Activated CD4-positive, alpha-beta memory T cell treated with anti-CD3 and anti-CD28 coated beads, Interleukin-2, amount 10 ng/mL, durations not matched to agents 7 days and 5 days (primary cell): Measurements from ENCODE around the gene LRTM2. TPM values are rescaled to one million over a fixed set of nuclear protein-coding genes. Genes with fewer than 3 reads are reported as not detected.
A peak's percentile ranks its signal among the peaks of the same experiment; 100 is the strongest.

ENCODE experiments used
- CTCF ChIA-PET: fragments of 350-600 bp; sonication (Branson Sonifier 250); formaldehyde crosslinking; loops from one replicate; lab custom pipeline; 2021; ENCODE audit warnings: antibody characterized with exemption, inconsistent platforms; lab: Charles Lee
- POLR2A ChIA-PET: fragments of 350-600 bp; sonication (Branson Sonifier 250); formaldehyde crosslinking; loops from one replicate; lab custom pipeline; 2021; ENCODE audit warnings: antibody characterized with exemption; lab: Charles Lee
- DNase-seq: peaks from one replicate; pipeline ENCODE4 v3.0.0-alpha.2; 2020
- H3K27ac Mint-ChIP-seq: one replicate; pipeline ENCODE4 v1.8.0; 2021; ENCODE audit warnings: mild to moderate bottlenecking, mixed read lengths
- H3K27me3 Mint-ChIP-seq: one replicate; pipeline ENCODE4 v1.8.0; 2021; ENCODE audit warnings: mixed read lengths
- H3K36me3 Mint-ChIP-seq: one replicate; pipeline ENCODE4 v1.8.0; 2021; ENCODE audit warnings: low read depth, mixed read lengths
- H3K4me1 Mint-ChIP-seq: one replicate; pipeline ENCODE4 v1.8.0; 2021; ENCODE audit warnings: mixed read lengths
- H3K4me3 Mint-ChIP-seq: one replicate; pipeline ENCODE4 v1.8.0; 2021; ENCODE audit warnings: mild to moderate bottlenecking, mixed read lengths
- H3K9me3 Mint-ChIP-seq: one replicate; pipeline ENCODE4 v1.8.0; 2021; ENCODE audit warnings: mixed read lengths
- total RNA-seq, 2 experiments: library from RNA; stranded (reverse); gene quantifications; one replicate each; pipeline ENCODE4 v1.2.3, GENCODE V29; 2021

Gene LRTM2
- total RNA-seq, 2 experiments from 2014 or later = not detected

DNA sequence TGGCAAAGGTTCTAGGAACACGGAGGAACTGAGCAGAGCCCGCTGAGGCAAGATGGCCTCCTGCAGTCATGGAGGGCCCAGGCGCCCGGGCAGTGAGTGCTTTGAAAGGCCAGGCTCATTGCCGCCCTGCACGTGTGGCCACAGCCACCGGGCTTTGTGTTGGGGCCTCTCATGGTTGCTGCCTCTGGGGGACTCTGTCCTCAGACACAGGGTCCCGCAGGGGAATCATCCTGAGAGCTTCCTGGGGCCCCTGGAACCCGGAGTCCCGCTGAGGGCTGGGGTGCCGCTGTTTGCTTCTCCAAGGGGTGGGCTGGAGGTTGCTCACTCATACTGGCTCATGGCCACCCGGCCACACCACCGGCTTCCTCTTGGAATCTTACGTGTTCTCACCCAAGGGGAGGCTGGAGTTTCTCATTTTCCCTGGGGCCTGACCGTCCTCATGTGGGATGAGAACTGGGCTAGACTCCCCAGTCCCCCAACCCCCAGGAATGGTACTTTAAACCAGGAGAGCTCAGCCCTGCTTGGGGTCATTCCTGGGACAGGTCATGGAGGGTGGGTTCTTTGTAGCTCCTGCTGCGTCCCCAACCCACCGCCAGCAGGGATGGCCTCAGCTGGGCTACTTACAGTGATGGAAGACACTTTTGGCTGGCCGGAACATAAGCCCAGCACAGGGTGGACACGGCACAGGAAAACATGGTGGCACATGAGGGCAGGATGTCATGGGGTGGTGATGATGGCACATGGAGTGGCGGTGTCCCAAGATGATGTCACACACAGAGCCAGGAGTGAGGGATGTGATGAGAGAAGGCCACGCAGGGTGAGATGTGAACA is 21.1 kb upstream of the LRTM2 start:
- Mint-ChIP-seq H3K27me3 (no peaks in the 10 kb centered on the region), H3K9me3 (no peaks in the 10 kb centered on the region), H3K27ac (no peak overlapping the region), H3K4me3 (no peak overlapping the region), H3K4me1 (peaks cover 8% of the 10 kb centered on the region), H3K36me3 (no peaks in the 10 kb centered on the region)
- peak; percentile 14 for DNase-seq
- POLR2A ChIA-PET = interaction anchor here (0.8 to 1.2 kb wide), 2 partner anchors 12 to 141 kb away, joined by 3 to 4 read pairs; no protein-coding TSS in a partner anchor
- CTCF ChIA-PET = interaction anchor here (1.0 to 1.8 kb wide), 3 partner anchors 109 to 165 kb away, joined by 3 to 12 read pairs (median 4); partner anchors contain the start of gene ADIPOR2

DNA sequence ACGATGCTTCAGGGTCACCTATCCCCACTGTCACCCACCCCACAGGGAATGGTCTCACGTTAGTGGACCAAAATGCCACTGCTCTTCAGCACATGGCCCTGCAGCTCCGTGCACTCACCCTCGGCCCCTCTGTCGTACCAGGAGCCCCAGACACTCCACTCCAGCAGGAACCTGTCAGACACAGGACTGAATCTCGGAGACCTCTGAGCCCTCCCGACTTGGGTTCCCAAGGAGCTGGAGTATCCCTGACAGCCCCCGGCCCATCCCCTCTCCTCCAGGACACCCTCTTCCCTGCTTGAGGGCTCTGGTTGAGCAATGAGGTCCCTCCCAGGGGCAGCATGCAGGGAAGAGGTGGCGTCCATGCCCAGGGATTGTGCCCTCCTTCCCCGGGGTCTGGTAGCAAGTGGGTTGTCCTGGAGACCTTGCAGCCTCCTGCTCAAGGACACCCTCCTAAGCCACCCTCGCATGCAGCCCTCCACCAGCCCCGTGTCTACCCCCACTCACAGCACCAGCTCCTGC is 20.4 kb upstream of the LRTM2 start:
- peaks cover 15% of the 10 kb centered on the region for H3K4me1 Mint-ChIP-seq
- no peak overlapping the region for H3K27ac Mint-ChIP-seq
- H3K4me3 Mint-ChIP-seq = no peak overlapping the region
- CTCF ChIA-PET = no interaction called here
- no peaks in the 10 kb centered on the region for H3K9me3 Mint-ChIP-seq
- DNase-seq = peak; percentile 15
- POLR2A ChIA-PET = interaction anchor here (0.8 to 1.2 kb wide), 2 partner anchors 12 to 140 kb away, joined by 3 to 4 read pairs; no protein-coding TSS in a partner anchor
- no peaks in the 10 kb centered on the region for H3K27me3 Mint-ChIP-seq
- no peaks in the 10 kb centered on the region for H3K36me3 Mint-ChIP-seq

DNA sequence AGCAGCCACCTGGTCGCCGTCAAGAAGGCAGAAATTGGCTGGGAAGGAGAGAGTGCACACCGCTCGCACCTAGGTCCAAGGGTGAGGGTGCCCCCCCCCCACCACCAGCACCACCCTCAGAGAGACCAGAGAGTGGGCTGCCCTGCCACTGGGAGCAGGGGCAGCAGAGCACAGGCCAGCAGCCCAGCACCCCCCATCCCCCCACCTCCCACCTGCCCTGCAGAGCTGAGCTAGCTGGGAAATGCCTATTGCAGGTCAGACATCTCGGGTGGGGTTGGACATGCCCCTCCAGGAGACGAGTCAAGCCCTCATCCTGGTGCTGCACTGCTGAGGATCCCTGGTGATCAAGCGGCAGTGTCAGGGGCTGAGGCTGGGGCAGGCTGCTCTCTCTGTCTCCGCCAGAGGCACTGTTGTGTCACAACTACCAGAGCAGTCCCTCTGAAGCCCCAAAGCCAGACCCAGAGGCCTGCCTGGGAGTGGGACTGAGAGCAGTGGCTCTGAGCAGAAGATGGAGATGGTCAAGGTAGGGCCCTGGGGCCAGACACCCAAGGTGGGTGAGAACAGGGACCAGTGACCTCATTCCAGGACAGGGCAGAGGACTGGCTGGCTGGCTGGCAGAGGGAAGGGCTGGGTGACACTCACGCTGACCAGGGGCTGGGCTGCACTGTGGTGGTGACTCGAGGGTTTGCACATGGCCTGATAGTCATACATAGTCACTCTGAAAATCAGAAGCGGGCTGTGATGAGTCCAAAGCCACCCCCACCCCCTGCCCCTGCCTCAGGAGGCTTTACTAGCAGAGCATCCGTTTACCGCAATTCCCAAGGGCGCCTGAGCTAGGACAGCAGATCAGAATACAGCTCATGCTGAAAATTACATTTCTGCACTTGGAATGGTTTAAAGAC is 19.7 kb upstream of the LRTM2 start:
- no peak overlapping the region for H3K27ac Mint-ChIP-seq
- POLR2A ChIA-PET = interaction anchor here (0.8 to 1.2 kb wide), 2 partner anchors 11 to 139 kb away, joined by 3 to 4 read pairs; no protein-coding TSS in a partner anchor
- H3K36me3 Mint-ChIP-seq = no peaks in the 10 kb centered on the region
- DNase-seq = peak; percentile 16
- peaks cover 14% of the 10 kb centered on the region for H3K4me1 Mint-ChIP-seq
- no peak overlapping the region for H3K4me3 Mint-ChIP-seq
- no peaks in the 10 kb centered on the region for H3K27me3 Mint-ChIP-seq
- no peaks in the 10 kb centered on the region for H3K9me3 Mint-ChIP-seq
- CTCF ChIA-PET = interaction anchor here (0.8 to 1.2 kb wide), 2 partner anchors 139 to 166 kb away, joined by 3 to 4 read pairs; no protein-coding TSS in a partner anchor

DNA sequence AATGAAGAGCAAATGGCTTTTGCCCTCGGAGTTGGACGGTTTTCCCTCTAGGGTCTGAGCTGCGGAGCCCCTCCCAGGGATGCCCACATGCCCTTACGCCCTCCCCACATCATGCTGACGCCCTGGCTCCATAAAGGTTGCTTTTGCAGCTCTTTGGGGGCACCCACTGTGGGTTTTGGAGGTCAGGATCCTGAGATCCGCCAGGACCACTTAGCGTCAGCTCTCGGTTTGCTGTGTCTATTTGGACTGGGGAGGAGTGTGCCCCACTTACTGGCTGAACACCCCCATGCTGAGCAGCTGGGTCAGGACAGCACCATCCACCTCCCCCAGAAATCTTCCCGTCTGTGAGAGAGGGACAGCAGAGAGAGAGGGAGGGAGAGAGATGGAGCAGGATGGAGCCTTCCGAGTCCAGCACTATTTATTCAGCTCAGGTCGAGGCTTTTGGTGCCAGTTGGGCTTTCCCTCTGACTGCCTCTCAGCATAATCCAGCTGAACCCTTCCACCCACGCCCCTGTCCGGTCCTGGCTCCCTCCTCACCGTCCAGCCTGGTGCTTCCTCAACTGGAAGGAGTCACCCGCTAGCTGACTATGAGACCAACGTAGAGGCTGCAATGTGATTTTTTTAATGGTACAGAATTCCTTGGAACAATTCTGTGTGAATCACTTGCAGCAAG is 18.9 kb upstream of the LRTM2 start:
- Mint-ChIP-seq H3K27ac (no peak overlapping the region), H3K4me1 (peaks cover 11% of the 10 kb centered on the region), H3K27me3 (no peaks in the 10 kb centered on the region), H3K4me3 (no peak overlapping the region), H3K9me3 (no peaks in the 10 kb centered on the region), H3K36me3 (no peaks in the 10 kb centered on the region)
- ChIA-PET CTCF (interaction anchor here (0.8 to 1.2 kb wide), 2 partner anchors 139 to 167 kb away, joined by 3 to 4 read pairs; no protein-coding TSS in a partner anchor), POLR2A (interaction anchor here (0.8 kb wide), 1 partner anchor 11 kb away, joined by 3 read pairs; no protein-coding TSS in a partner anchor)
- no peak for DNase-seq

DNA sequence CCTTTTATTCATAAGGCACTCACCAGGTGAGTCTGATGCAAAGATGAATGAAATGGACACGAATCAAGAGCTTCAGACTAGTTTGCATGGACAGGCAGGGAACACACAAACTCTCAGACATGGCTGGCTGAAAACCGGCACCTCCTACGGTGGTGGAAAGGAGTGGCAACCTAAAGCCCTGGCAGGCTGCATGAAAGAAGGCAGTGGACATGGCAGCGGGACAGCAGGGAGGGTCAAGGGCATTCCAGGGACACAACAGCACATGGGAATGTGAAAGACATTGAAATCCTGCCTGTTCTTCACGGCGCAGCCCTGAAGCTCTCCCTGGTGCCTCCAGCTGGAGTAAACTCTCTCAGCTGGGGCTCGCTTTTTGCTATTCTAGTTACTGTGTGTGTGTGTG is 16.6 kb upstream of the LRTM2 start:
- Mint-ChIP-seq H3K9me3 (no peaks in the 10 kb centered on the region), H3K36me3 (no peaks in the 10 kb centered on the region), H3K27me3 (no peaks in the 10 kb centered on the region), H3K27ac (no peak overlapping the region), H3K4me3 (no peak overlapping the region), H3K4me1 (peaks cover 15% of the 10 kb centered on the region)
- no peak for DNase-seq
- ChIA-PET CTCF (no interaction called here), POLR2A (no interaction called here)

DNA sequence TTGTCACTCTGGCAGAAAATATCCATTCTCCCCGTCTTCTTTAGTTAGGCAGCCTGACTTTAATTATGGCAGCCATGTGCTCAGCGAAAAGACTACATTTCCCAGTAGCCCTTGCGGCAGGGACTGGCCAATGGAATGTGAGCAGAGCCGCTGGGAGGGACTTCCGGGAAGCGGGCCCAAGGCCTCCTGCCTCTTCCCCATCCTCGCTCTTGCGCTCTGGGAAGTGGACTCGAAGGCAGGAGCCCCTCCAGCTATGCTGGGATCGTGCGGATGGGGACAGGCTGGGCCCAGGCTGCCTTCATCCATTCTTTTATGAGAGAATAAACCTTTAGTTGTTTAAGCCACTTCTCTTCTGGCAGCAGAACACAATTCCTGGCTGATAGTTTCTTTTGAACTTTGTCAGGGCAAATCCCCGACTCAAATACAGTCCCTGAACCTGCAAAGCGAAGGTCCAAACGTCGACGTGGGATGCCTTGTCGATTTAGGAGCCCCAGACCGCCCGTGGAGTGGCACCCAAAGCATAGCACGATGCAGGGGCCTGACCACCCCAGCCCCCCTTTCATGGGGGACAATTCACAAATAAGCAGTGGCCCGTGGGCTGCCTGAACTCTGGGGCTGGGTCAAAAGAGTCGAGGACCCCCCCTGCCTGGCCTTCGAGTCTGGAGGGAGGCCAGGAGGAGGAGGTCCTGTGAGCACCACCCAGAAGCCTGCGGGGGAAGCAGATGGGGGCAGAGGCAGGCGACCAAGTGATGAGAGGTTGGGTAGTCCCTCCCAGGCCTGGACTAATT is 15.6 kb upstream of the LRTM2 start:
- DNase-seq = peak; percentile 90
- H3K27me3 Mint-ChIP-seq = no peaks in the 10 kb centered on the region
- H3K27ac Mint-ChIP-seq = peak overlapping the region; percentile 28
- peaks cover 21% of the 10 kb centered on the region for H3K4me1 Mint-ChIP-seq
- H3K36me3 Mint-ChIP-seq = no peaks in the 10 kb centered on the region
- ChIA-PET CTCF (interaction anchor here (0.8 kb wide), 1 partner anchor 136 kb away, joined by 3 read pairs; no protein-coding TSS in a partner anchor), POLR2A (no interaction called here)
- no peak overlapping the region for H3K4me3 Mint-ChIP-seq
- no peaks in the 10 kb centered on the region for H3K9me3 Mint-ChIP-seq

DNA sequence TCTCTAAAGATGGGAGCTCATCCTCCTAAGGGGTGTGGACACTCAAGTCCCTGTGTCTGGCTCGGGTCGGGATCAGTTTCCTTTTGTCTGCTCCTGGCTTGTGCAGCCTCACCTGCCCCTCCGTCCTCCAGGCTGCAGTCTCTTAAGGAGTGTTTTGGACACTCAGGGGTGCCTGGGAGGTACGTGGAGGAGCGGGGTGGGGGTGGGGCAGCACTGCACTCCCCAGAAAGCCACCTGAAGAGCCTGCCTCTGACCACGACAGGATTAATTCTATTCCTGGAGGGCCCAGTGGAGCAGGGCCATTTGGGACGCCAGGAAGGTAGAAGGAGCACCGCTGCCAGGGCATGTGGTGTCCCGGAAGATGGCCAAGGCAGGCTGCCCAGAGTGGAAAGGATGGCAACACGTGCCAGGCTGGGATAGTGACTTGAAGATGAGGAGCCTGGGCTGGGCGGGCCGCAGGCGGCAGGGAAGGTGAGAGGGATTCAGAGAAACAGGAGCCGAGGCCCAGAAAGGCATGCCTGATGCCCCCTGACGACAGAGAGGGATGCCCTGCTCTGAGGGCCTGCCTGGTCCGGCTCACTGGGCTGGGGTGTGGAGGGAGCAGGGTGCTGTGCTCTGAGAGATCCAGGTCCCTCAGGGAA is 14.8 kb upstream of the LRTM2 start:
- H3K27me3 Mint-ChIP-seq = no peaks in the 10 kb centered on the region
- CTCF ChIA-PET = no interaction called here
- no peak overlapping the region for H3K4me3 Mint-ChIP-seq
- peaks cover 29% of the 10 kb centered on the region for H3K4me1 Mint-ChIP-seq
- no peak for DNase-seq
- POLR2A ChIA-PET = interaction anchor here (0.8 kb wide), 1 partner anchor 8 kb away, joined by 3 read pairs; no protein-coding TSS in a partner anchor
- no peaks in the 10 kb centered on the region for H3K36me3 Mint-ChIP-seq
- H3K9me3 Mint-ChIP-seq = no peaks in the 10 kb centered on the region
- no peak overlapping the region for H3K27ac Mint-ChIP-seq

DNA sequence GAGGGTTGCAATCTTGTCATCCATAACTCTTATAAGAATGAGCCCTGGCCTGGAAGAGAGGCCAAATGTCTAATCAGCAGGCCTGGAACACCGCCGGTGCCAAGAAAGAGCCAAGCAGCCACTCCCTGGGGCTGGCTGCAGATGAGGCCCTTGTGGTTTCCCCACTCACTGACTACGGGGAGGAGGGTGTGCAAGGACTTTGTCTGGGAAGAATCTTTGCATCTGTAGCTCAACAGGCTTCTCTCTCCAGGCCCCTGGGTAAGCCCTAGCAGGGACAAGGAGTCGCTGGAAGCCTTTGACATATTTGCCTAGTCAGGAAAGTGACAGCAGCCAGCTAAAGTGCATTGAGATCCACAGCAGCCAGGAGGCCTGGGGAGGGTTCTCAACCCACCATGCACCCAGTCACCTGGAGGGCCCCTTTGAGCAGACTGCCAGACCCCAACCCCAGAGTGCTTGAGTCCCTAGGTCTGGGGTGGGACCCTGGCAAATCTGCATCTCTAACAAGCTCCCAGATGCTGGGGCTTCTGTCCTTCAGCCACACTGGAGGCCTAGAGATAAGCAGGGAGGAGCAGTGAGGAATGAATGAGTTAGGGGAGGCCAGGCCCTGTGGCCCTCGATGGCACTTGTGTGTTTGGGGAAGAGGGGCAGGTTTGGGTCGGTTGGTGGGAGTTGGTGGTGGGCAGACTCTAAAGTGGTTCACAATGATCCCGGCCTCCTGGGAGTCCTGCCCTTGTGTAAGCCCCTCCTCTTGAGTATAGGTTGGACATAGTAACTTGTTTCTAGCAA is 13.9 kb upstream of the LRTM2 start:
- Mint-ChIP-seq H3K36me3 (no peaks in the 10 kb centered on the region), H3K9me3 (no peaks in the 10 kb centered on the region), H3K27ac (no peak overlapping the region), H3K4me3 (no peak overlapping the region), H3K27me3 (no peaks in the 10 kb centered on the region), H3K4me1 (peaks cover 34% of the 10 kb centered on the region)
- ChIA-PET POLR2A (interaction anchor here (0.8 kb wide), 1 partner anchor 9 kb away, joined by 3 read pairs; no protein-coding TSS in a partner anchor), CTCF (interaction anchor here (2.2 kb wide), 1 partner anchor 134 kb away, joined by 8 read pairs; no protein-coding TSS in a partner anchor)
- no peak for DNase-seq

DNA sequence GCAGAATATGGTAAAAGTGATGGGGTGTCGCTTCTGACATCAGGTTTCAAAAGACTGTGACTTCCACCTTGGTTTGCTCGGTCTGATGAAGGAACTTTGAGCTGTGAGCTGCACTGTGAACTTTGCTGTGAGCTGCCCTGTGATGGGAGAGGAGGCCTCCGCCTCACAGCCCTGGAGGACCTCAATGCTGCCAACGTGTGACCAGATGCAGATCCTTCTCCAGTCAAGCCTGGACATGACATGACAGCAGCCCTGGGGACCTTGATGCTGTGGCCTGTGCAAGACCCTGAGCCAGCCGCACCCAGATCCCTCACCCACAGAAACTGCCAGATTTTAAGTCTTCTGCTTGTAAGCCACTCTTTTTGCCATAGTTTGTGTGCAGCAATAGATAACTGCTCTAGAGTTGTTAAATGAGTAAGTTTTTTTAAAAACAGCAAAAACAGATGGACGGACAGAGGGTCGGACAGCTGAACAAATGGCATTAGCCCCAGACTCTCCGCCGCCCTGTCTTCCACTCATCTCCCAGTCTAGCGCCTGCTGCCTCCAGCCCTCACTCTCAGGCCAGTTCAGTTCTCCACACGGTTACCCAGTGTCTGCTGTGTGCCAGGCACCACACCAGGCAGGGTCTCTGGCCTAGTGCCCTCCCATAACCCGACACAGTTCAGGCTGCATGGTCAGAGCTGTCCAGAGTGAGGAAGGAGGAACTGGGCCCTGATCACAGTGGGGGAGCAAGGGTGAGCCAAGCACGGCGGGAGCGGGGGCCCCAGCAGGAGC is 13.1 kb upstream of the LRTM2 start:
- POLR2A ChIA-PET = no interaction called here
- DNase-seq = no peak
- CTCF ChIA-PET = interaction anchor here (0.5 to 2.2 kb wide), 2 partner anchors 133 to 153 kb away, joined by 4 to 8 read pairs; no protein-coding TSS in a partner anchor
- peaks cover 39% of the 10 kb centered on the region for H3K4me1 Mint-ChIP-seq
- no peaks in the 10 kb centered on the region for H3K9me3 Mint-ChIP-seq
- no peak overlapping the region for H3K4me3 Mint-ChIP-seq
- no peak overlapping the region for H3K27ac Mint-ChIP-seq
- no peaks in the 10 kb centered on the region for H3K36me3 Mint-ChIP-seq
- H3K27me3 Mint-ChIP-seq = no peaks in the 10 kb centered on the region
